Urinary bladder (tissue), 4 donors: ENCODE measurements around the gene GPNMB. TPM values are rescaled to one million over a fixed set of nuclear protein-coding genes. Genes with fewer than 3 reads are reported as not detected.
"Not testable (repeated sequence)": the region's sequence is repeated elsewhere in the genome, so short reads cannot be mapped to it uniquely, and the experiment has no call there.

Experiments
- DNase-seq: peaks from one replicate; pipeline ENCODE4 v3.0.0-alpha.2; 2015; ENCODE audit errors: extremely low spot score
- H3K27ac ChIP-seq: one replicate; pipeline ENCODE4 v1.5.1; 2013; ENCODE audit warnings: low read depth, mild to moderate bottlenecking, moderate library complexity
- H3K36me3 ChIP-seq: one replicate; pipeline ENCODE4 v1.6.1; 2013; ENCODE audit warnings: mild to moderate bottlenecking, moderate library complexity; ENCODE audit not compliant: insufficient read depth
- H3K4me1 ChIP-seq: one replicate; pipeline ENCODE4 v1.6.1; 2013; ENCODE audit warnings: mild to moderate bottlenecking, moderate library complexity; ENCODE audit not compliant: insufficient read depth
- H3K4me3 ChIP-seq: one replicate; pipeline ENCODE4 v1.5.1; 2013; ENCODE audit warnings: low read depth, low read length
- WGBS: extraction: QIAGEN DNeasy Blood & Tissue Kit; methylation state at CpG from one replicate; pipeline ENCODE4 v1.1.7; 2013; 5-methylcytosine and 5-hydroxymethylcytosine counted together
- polyA plus RNA-seq: library from polyadenylated mRNA; stranded (reverse); fragments of 200-250 nt; gene quantifications from one replicate; pipeline ENCODE4 v1.2.3, GENCODE V29; 2013
- total RNA-seq: library from RNA; depleted of rRNA; stranded (reverse); fragments of >200 nt; gene quantifications from one replicate; pipeline ENCODE4 v1.2.3, GENCODE V29; 2014
- donor health status: healthy with polysubstance abuse.
- donor health status: healthy.

The GPNMB gene
- total and polyA plus RNA-seq, 2 donors = 48.1 to 62.2 TPM

DNA sequence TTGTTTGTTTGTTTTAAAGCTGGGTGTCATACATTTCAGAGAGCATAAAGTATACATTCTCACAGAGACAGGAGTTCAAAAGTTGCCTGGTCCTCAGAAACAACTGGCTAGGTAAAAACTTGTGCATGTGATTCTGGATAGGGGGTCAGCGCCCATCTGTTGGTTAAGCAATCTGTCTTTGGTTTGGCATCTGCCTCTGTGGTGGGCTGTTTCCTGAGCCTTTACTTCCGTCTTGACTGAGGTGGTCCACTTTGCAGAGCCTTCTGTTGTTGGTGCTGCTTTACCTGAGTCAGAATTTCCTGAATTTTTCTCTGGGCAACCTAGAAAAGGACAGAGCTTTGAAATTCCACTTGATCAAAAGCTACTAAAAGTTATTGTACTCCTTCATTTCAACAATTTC is 65.6 kb downstream of the GPNMB start:
- not testable (repeated sequence) for H3K36me3 ChIP-seq, H3K27ac ChIP-seq, H3K4me3 ChIP-seq, DNase-seq, H3K4me1 ChIP-seq
- WGBS = 79% methylated on average over 2 of the region's 2 CpGs

DNA sequence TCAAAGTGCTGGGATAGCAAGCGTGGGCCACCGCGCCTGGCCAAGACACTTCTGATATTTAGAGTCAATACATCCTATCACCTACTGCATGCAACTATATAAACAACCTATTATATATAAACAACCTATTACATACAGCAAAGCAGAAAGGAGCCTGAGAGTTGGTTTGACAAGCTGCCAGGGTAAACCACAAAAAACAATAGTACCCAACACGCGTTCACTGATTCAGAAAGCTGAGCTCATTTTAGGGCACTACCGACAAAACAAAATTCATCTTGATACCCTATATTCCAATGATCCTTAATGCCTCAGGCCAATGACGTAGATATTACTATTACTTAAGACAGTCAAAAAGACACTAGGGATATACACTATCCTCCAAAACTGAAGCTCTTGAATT is 68.8 kb downstream of the GPNMB start:
- 87% methylated on average over 7 of the region's 7 CpGs for WGBS
- Histone ChIP-seq H3K4me3 (no peak overlapping the region), H3K36me3 (no peaks in the 10 kb centered on the region), H3K4me1 (no peaks in the 10 kb centered on the region), H3K27ac (no peak overlapping the region)
- no peak for DNase-seq

Other genes with a start within 250 kb of the GPNMB start
- gene HYCC1, start 232.6 kb upstream of the GPNMB start, total RNA-seq = 79.1 TPM
- 19.4 TPM for gene HYCC1, start 232.6 kb upstream of the GPNMB start, polyA plus RNA-seq
- gene KLHL7, start 141.0 kb upstream of the GPNMB start, total RNA-seq = 38.5 TPM
- 26.4 TPM for gene KLHL7, start 141.0 kb upstream of the GPNMB start, polyA plus RNA-seq
- gene NUP42, start 64.7 kb upstream of the GPNMB start, total RNA-seq = 50.4 TPM
- 28.5 TPM for gene NUP42, start 64.7 kb upstream of the GPNMB start, polyA plus RNA-seq
- 42.8 TPM for gene MALSU1, start 52.6 kb downstream of the GPNMB start, total RNA-seq
- 60.8 TPM for gene MALSU1, start 52.6 kb downstream of the GPNMB start, polyA plus RNA-seq
- 65.7 TPM for gene IGF2BP3, start 223.7 kb downstream of the GPNMB start, total RNA-seq
- gene IGF2BP3, start 223.7 kb downstream of the GPNMB start, polyA plus RNA-seq = 0.27 TPM